Measurements from ENCODE around the gene DNAJA4.
"Not testable (repeated sequence)": the region's sequence is repeated elsewhere in the genome, so short reads cannot be mapped to it uniquely, and the experiment has no call there.

Gene DNAJA4

GRCh38 chr15:78244893-78245292 lies 19.5 kb upstream of the DNAJA4 start:
- no peak for DNase-seq

- not testable (repeated sequence) for DNase-seq
Observed at GRCh38 chr15:78245392-78245791, 19.0 kb upstream of the DNAJA4 start.

GRCh38 chr15:78245976-78246620 lies 18.3 kb upstream of the DNAJA4 start:
- not testable (repeated sequence) for DNase-seq

GRCh38 chr15:78247911-78248310 lies 16.5 kb upstream of the DNAJA4 start:
- DNase-seq, result no peak

- DNase-seq, result no peak
Observed at GRCh38 chr15:78249131-78249530, 15.2 kb upstream of the DNAJA4 start.

GRCh38 chr15:78251136-78251535 lies 13.2 kb upstream of the DNAJA4 start:
- DNase-seq, result no peak

GRCh38 chr15:78255421-78256043 lies 8.8 kb upstream of the DNAJA4 start:
- DNase-seq, result no peak

GRCh38 chr15:78256044-78256437 lies 8.3 kb upstream of the DNAJA4 start:
- DNase-seq, result no peak

- DNase-seq, result no peak
Observed at GRCh38 chr15:78257681-78258080, 6.7 kb upstream of the DNAJA4 start.

- DNase-seq, result no peak
Observed at GRCh38 chr15:78259232-78259631, 5.1 kb upstream of the DNAJA4 start.

- no peak for DNase-seq
Observed at GRCh38 chr15:78260489-78260888, 3.9 kb upstream of the DNAJA4 start.

- no peak for DNase-seq
Observed at GRCh38 chr15:78261062-78261461, 3.3 kb upstream of the DNAJA4 start.

- no peak for DNase-seq
Observed at GRCh38 chr15:78263351-78263781, 996 bp upstream of the DNAJA4 start.

- DNase-seq, result no peak
Observed at GRCh38 chr15:78263907-78264303, 457 bp upstream of the DNAJA4 start.

GRCh38 chr15:78265137-78265460 lies 737 bp downstream of the DNAJA4 start:
- no peak for DNase-seq

- no peak for DNase-seq
Observed at GRCh38 chr15:78265752-78266224, 1.4 kb downstream of the DNAJA4 start.

- DNase-seq, result no peak
Observed at GRCh38 chr15:78266229-78266628, 1.9 kb downstream of the DNAJA4 start.

- no peak for DNase-seq
Observed at GRCh38 chr15:78266806-78267205, 2.4 kb downstream of the DNAJA4 start.

GRCh38 chr15:78272316-78272715 lies 8.0 kb downstream of the DNAJA4 start:
- DNase-seq, result no peak

- no peak for DNase-seq
Observed at GRCh38 chr15:78272776-78273175, 8.4 kb downstream of the DNAJA4 start.

GRCh38 chr15:78274994-78275393 lies 10.6 kb downstream of the DNAJA4 start:
- DNase-seq, result no peak

- no peak for DNase-seq
Observed at GRCh38 chr15:78276064-78276943, 11.9 kb downstream of the DNAJA4 start.

GRCh38 chr15:78280319-78281072 lies 16.1 kb downstream of the DNAJA4 start:
- no peak for DNase-seq

Data from GOT3 (cell line).